Endodermal cell (in vitro differentiated cells): ENCODE results near the gene ITGB1BP1. TPM values are rescaled to one million over a fixed set of nuclear protein-coding genes. Genes with fewer than 3 reads are reported as not detected.

Source experiments
- DNase-seq: peaks from one replicate; pipeline ENCODE4 v3.0.0-alpha.2; 2017
- H3K27ac ChIP-seq: 2 replicates; pipeline ENCODE4 v1.5.1; 2013; ENCODE audit warnings: mild to moderate bottlenecking, low read depth, low read length, moderate library complexity
- H3K27me3 ChIP-seq: 2 replicates; pipeline ENCODE4 v1.6.1; 2013; ENCODE audit warnings: mild to moderate bottlenecking, low read length, moderate library complexity; ENCODE audit not compliant: insufficient read depth, control insufficient read depth, poor library complexity, severe bottlenecking
- H3K36me3 ChIP-seq: 2 replicates; pipeline ENCODE4 v1.7.0; 2013; ENCODE audit warnings: mild to moderate bottlenecking, low read length, moderate library complexity; ENCODE audit not compliant: control insufficient read depth, insufficient read depth
- H3K4me1 ChIP-seq: one replicate; pipeline ENCODE4 v1.7.0; 2013; ENCODE audit warnings: low read length; ENCODE audit not compliant: control insufficient read depth, insufficient read depth
- H3K4me3 ChIP-seq: 2 replicates; pipeline ENCODE4 v1.5.1; 2013; ENCODE audit warnings: mild to moderate bottlenecking, low read length, moderate library complexity
- H3K9ac ChIP-seq: 2 replicates; pipeline ENCODE4 v1.6.1; 2013; ENCODE audit warnings: mild to moderate bottlenecking, low read length, moderate library complexity; ENCODE audit not compliant: poor library complexity, severe bottlenecking; ENCODE audit errors: extremely low read depth
- H3K9me3 ChIP-seq: 2 replicates; pipeline ENCODE4 v1.6.1; 2013; ENCODE audit warnings: mild to moderate bottlenecking, low read length, moderate library complexity; ENCODE audit not compliant: control insufficient read depth
- H3K27ac Mint-ChIP-seq: 2 replicates; pipeline ENCODE4 v1.8.0; 2020; ENCODE audit warnings: mixed read lengths
- H3K27me3 Mint-ChIP-seq: 2 replicates; pipeline ENCODE4 v1.8.0; 2021; ENCODE audit warnings: mild to moderate bottlenecking, mixed read lengths; ENCODE audit not compliant: insufficient read depth
- H3K36me3 Mint-ChIP-seq: 2 replicates; pipeline ENCODE4 v1.8.0; 2020; ENCODE audit warnings: low read depth, mixed read lengths
- H3K4me1 Mint-ChIP-seq: 2 replicates; pipeline ENCODE4 v1.8.0; 2020; ENCODE audit warnings: mixed read lengths
- H3K4me3 Mint-ChIP-seq: 2 replicates; pipeline ENCODE4 v1.8.0; 2020; ENCODE audit warnings: mild to moderate bottlenecking, moderate library complexity, mixed read lengths
- H3K9me3 Mint-ChIP-seq: 2 replicates; pipeline ENCODE4 v1.8.0; 2020; ENCODE audit warnings: mild to moderate bottlenecking, mixed read lengths
- WGBS, 2 experiments: methylation state at CpG; one replicate each; pipeline versions ENCODE4 v1.1.5 to v1.1.7; 2013; ENCODE audit warnings: missing lambda C conversion rate in 2 of 2, mixed read lengths in 1 of 2; ENCODE audit not compliant: insufficient coverage in 1 of 2, insufficient read length in 1 of 2; 5-methylcytosine and 5-hydroxymethylcytosine counted together
- total RNA-seq, 2 donors: library from RNA; stranded (reverse); fragmentation: NEBNext Ultra II Directional in 1 of 2; extraction: Animal tissue kit (Norgen Biotek cat#: 25700) in 1 of 2; gene quantifications; 2 replicates in 1 of 2; 3 replicates in 1 of 2; pipeline ENCODE4 v1.2.1, GENCODE V29; 2021
- TF ChIP-seq, protein P1 (sequence below): fragments of 200-600 bp; sonication (generic); conservative IDR thresholded peaks from 2 replicates; pipeline ENCODE4 v1.5.0; 2021; ENCODE audit warnings: antibody characterized with exemption, mild to moderate bottlenecking

Gene ITGB1BP1
- total RNA-seq, 2 donors from 2014 or later: 34.9 to 58.9 TPM

DNA sequence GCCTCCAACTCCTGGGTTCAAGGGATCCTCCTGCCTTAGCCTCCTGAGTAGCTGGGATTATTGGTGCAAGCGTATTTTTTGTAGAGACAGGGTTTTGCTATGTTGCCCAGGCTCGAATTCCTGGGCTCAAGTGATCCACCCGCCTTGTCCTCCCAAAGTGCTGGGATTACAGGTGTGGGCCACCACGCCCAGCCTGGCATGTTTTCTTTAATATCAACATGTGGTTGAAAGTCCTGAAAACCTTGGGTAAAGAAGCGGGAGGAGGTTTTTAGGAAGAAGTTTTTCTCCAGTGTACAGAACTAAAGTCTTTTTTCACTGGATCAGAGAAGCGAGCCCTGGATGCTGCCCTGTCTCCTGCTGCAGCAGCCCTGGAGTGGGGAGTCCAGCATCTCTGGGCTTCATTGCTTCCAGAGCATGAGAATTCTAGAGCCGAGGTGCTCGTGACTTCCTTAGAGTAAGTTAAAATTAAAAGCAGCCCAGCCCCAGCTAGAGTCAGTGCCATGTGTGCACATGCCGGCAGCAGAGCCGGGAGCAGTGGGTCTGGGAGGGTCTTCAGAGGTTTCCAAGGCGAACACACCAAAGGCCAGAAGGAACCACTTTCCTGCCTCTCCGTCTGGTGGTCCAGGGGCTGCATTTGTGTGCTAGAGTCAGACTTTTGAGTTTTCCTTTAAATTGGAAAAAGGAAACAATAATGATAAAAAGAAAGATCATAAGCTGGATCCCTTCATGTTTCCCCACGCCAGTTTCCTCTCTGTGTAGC lies 31.2 kb downstream of the ITGB1BP1 start:
- Histone ChIP-seq H3K27me3 (no peaks in the 10 kb centered on the region), H3K4me1 (peaks cover 5% of the 10 kb centered on the region), H3K4me3 (no peak overlapping the region), H3K9me3 (no peaks in the 10 kb centered on the region), H3K9ac (no peak overlapping the region), H3K36me3 (peaks cover 4% of the 10 kb centered on the region), H3K27ac (peak overlapping the region; percentile 59)
- WGBS, 2 experiments: 90 to 91% methylated on average over 7 to 13 of the region's 13 CpGs
- peak; percentile 44 for DNase-seq
- peaks cover 3% of the 10 kb centered on the region for H3K36me3 Mint-ChIP-seq
- no peaks in the 10 kb centered on the region for H3K27me3 Mint-ChIP-seq
- peaks cover 17% of the 10 kb centered on the region for H3K4me1 Mint-ChIP-seq
- H3K9me3 Mint-ChIP-seq: no peaks in the 10 kb centered on the region
- H3K4me3 Mint-ChIP-seq: no peak overlapping the region
- TF ChIP-seq, protein P1, sequence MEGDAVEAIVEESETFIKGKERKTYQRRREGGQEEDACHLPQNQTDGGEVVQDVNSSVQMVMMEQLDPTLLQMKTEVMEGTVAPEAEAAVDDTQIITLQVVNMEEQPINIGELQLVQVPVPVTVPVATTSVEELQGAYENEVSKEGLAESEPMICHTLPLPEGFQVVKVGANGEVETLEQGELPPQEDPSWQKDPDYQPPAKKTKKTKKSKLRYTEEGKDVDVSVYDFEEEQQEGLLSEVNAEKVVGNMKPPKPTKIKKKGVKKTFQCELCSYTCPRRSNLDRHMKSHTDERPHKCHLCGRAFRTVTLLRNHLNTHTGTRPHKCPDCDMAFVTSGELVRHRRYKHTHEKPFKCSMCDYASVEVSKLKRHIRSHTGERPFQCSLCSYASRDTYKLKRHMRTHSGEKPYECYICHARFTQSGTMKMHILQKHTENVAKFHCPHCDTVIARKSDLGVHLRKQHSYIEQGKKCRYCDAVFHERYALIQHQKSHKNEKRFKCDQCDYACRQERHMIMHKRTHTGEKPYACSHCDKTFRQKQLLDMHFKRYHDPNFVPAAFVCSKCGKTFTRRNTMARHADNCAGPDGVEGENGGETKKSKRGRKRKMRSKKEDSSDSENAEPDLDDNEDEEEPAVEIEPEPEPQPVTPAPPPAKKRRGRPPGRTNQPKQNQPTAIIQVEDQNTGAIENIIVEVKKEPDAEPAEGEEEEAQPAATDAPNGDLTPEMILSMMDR: no peak
- no peak overlapping the region for H3K27ac Mint-ChIP-seq

- no peak overlapping the region for H3K9ac ChIP-seq
- Mint-ChIP-seq H3K27me3 (no peaks in the 10 kb centered on the region), H3K9me3 (no peaks in the 10 kb centered on the region), H3K36me3 (peaks cover 3% of the 10 kb centered on the region), H3K27ac (no peak overlapping the region), H3K4me3 (no peak overlapping the region), H3K4me1 (peaks cover 17% of the 10 kb centered on the region)
- no peaks in the 10 kb centered on the region for H3K27me3 ChIP-seq
- 94% methylated on average over 16 to 19 of the region's 19 CpGs for WGBS, 2 experiments
- no peak overlapping the region for H3K4me3 ChIP-seq
- H3K36me3 ChIP-seq: peaks cover 9% of the 10 kb centered on the region
- peaks cover 5% of the 10 kb centered on the region for H3K4me1 ChIP-seq
- TF ChIP-seq, protein P1: no peak
- H3K9me3 ChIP-seq: no peaks in the 10 kb centered on the region
- DNase-seq: peak; percentile 31
- H3K27ac ChIP-seq: no peak overlapping the region
These were observed 32.3 kb downstream of the ITGB1BP1 start for GRCh38 chr2:9390991-9391390.

GRCh38 chr2:9390151-9390850 lies 33.0 kb downstream of the ITGB1BP1 start:
- H3K4me1 ChIP-seq: peaks cover 5% of the 10 kb centered on the region
- DNase-seq: peak; percentile 58
- no peaks in the 10 kb centered on the region for H3K9me3 Mint-ChIP-seq
- no peak overlapping the region for H3K4me3 Mint-ChIP-seq
- H3K27ac Mint-ChIP-seq: no peak overlapping the region
- H3K9me3 ChIP-seq: no peaks in the 10 kb centered on the region
- peaks cover 17% of the 10 kb centered on the region for H3K4me1 Mint-ChIP-seq
- TF ChIP-seq, protein P1: no peak
- H3K27me3 ChIP-seq: no peaks in the 10 kb centered on the region
- 89 to 97% methylated on average over 6 to 7 of the region's 7 CpGs for WGBS, 2 experiments
- peaks cover 9% of the 10 kb centered on the region for H3K36me3 ChIP-seq
- no peak overlapping the region for H3K27ac ChIP-seq
- no peak overlapping the region for H3K9ac ChIP-seq
- H3K27me3 Mint-ChIP-seq: no peaks in the 10 kb centered on the region
- H3K36me3 Mint-ChIP-seq: peaks cover 3% of the 10 kb centered on the region
- no peak overlapping the region for H3K4me3 ChIP-seq
